ENCODE results near the gene ASF1A.

ASF1A gene

DNA sequence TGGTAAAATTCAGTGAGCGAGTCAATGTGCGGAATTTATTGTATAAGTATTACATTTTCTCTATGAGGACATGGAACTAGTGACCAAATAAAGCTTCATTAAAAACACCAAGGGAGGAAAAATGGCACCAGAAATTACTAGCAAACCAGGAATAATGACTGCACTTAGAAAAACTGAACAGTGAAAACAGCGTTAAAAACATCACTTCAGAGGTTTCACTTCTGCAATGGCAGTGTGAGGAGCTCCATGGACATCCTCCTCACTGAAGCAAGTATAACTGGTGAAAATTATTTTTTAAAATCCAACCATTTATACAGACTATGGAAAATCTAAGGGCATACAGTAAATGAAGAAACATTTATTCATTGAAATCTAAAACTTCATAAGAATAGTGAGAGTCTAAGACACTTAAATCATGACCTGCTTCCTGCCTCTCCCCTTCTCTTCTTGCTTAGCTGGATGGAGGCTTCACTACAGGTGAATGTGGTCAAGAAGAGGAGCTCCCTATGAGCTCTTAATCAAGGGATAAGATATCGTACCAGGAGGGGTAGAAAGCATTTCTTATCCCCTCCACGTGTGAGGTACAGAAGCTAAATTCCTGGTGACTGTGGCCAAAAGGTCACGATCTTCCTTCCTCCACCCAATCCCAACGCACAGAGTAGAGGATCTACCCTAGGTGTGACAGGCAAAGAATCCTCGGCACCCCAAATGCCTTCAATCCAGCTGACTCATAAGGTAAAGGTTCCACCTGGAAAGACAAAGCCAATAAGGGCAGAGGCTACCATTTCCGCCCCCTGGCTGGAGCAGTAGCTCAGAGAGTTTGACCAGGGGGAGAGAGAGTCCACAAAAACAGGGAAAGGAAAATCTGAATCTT is 12.3 kb upstream of the ASF1A start:
- in situ Hi-C loops (cut with MboI; ENCODE audit: low sequenced_read_pairs), result no loop called here

- in situ Hi-C loops (cut with MboI; ENCODE audit: low sequenced_read_pairs), result no loop called here
Observed at GRCh38 chr6:118882314-118882905, 11.5 kb upstream of the ASF1A start.

- in situ Hi-C loops (cut with MboI; ENCODE audit: low sequenced_read_pairs), result no loop called here
Observed at GRCh38 chr6:118886641-118887040, 7.3 kb upstream of the ASF1A start.

DNA sequence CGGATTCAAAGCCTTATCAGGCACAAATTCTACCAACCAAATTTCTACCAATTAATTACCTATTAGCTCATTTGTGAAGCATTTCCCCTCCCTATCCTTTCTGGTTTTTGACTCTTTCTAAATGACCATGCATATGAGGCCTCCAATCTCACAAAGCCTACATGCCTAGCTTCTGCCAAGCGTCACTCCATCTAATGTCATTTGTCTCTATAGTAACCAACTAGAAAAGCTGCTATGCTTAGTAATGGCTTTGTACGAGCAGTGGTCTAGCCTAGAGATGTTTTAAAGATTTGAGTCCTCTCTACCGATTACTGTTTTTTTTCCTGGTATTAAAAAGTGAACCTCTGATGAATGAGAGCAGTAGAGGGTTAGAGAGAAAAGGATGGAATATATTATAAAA is 4.8 kb upstream of the ASF1A start:
- in situ Hi-C loops (cut with MboI; ENCODE audit: low sequenced_read_pairs), result no loop called here

GRCh38 chr6:118890997-118891790 is 2.8 kb upstream of the ASF1A start:
- in situ Hi-C loops (cut with MboI; ENCODE audit: low sequenced_read_pairs), result no loop called here

- in situ Hi-C loops (cut with MboI; ENCODE audit: low sequenced_read_pairs), result no loop called here
Observed at GRCh38 chr6:118892355-118892991, 1.5 kb upstream of the ASF1A start.

DNA sequence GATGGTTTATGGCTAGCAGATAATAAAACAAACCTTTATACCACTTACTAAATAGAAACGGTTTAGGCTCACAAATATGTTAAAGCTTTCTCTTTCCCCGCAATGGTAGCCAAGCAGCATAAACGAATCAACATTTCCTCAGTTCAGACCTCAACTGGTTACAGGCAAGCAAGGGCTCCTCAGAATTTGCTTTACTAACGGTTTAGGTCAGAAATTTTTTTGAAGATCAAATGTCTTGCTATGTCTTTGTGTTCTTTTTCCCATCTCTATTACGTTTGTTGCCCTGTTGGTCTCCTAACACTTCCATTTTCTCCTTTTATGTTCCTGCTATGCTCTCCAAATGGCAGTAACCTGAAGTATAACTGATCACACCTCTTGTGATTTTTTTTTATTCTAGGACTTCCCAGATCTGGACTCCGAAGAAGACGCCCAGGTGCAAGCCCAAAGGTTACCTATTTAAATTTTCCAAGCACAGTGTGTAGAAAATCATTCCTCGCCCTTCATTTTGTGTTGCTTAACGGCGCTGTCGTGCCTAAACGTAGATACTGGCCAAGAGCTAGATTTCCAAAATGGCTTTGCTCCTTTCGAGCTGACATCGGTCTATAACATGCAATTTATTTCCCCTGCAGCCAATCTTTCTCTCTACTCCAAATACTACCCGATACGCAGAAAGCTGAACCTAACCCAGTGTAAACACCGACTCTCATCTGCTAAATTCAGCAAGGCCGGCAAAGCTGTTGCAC is 717 bp upstream of the ASF1A start:
- in situ Hi-C loops (cut with MboI; ENCODE audit: low sequenced_read_pairs), result no loop called here

GRCh38 chr6:118894425-118895260 is 691 bp downstream of the ASF1A start:
- in situ Hi-C loops (cut with MboI; ENCODE audit: low sequenced_read_pairs), result no loop called here

- in situ Hi-C loops (cut with MboI; ENCODE audit: low sequenced_read_pairs), result no loop called here
Observed at GRCh38 chr6:118895261-118895560, 1.3 kb downstream of the ASF1A start.

DNA sequence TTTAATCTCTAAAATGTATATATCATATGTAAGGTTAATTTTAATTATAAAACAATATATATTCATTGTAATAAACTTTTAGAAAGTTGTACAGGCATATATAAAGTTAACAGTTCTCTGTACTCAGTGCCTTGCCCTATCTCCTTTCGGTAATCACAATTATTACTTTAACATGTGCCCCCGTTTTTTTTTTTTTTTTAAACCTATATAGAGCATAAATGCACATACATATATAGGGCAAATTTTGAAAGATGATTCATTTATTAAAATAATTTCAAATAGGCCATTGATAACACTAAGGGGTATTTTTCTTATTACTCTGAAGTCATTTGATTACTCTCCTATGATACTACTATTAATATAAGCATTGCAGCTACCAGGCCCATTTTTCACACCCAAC is 1.9 kb downstream of the ASF1A start:
- in situ Hi-C loops (cut with MboI; ENCODE audit: low sequenced_read_pairs), result no loop called here

DNA sequence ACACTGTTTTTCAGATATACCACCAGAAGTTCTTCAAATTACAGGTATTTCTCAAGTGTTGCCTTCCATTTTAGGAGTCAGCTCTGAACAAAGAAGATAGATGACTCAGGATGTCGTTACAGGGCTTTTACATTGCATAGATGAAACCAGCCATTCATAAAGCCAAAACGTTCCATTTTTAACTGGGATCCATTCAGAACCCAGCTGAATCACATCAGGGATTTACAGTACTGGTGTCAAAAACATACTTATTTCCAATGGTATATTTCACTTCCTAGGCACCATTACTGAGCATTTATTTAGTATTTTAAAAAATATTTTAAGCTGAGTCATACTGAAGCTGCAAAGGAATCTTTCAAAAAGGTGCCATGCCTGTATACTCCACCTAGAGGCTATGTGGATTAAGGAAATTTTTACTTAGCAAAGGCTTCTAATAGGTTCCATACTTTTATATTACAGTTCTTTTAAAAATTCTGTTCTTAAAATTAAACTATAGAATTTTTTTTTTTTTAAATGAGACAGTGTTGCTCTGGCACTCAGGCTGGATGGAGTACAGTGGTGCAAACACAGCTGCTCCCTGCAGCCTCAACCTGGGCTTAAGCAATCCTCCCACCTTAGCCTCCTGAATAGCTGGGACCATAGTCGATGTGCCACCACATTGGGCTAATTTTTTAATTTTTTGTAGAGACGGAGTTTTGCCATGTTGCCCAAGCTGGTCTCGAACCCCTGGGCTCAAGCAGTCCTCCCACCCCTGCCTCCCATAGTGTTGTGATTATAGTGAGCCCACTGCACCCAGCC is 2.6 kb downstream of the ASF1A start:
- in situ Hi-C loops (cut with MboI; ENCODE audit: low sequenced_read_pairs), result no loop called here

DNA sequence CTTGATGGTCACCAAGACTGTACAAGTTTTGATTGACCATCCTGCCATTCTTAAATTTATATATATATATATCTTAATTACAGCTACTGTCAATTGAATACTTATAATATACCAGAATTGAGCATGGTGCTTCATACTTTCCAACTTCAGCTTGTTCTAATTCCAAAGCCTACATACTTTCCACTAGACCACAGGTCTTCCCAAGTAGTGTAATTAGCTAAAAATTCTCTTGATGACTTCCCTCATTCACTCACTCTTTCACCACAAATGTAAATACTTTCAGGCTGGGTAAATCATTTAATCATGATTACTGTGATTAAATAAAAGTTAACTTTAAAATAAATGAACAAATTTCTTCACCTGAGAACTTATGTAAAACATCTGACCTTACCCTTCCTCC is 3.4 kb downstream of the ASF1A start:
- in situ Hi-C loops (cut with MboI; ENCODE audit: low sequenced_read_pairs), result no loop called here

DNA sequence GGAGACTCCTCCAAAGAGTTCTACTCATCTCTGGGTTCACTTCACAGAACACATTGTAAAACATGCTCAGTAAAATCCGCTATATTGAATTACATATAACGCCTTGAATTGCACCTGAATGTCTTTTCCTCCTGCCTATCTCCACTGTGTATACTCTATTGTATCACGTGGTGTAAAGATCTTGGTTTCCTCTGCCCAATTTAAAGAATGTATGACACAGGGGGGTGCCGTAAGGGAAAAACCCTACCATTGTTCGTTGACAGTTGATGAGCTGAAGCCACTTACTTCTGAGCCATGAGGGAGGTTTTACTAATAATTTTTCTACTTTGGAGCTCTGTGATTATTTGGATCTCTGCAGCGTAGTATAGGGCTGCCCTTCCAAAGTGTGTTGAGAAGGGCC is 6.0 kb downstream of the ASF1A start:
- in situ Hi-C loops (cut with MboI; ENCODE audit: low sequenced_read_pairs), result no loop called here

- in situ Hi-C loops (cut with MboI; ENCODE audit: low sequenced_read_pairs), result no loop called here
Observed at GRCh38 chr6:118902726-118903125, 8.8 kb downstream of the ASF1A start.

DNA sequence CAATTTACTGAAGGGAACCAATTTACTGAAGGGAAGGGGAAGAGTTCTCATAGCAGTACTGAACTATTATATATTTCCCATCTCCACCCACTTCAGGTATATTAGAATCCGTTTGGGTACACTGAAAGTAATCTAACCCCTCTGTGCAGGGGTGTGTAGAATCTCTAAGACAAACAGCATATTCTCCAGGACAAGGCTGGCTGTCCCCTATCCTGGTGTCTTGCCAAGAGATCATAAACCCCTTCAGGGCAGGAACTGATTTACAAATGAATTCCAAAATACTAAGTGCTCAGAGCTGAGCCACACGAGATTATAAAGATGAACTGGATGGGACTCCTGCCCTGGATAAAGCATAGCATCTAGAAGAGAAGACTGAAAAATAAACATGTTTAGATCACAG is 9.2 kb downstream of the ASF1A start:
- in situ Hi-C loops (cut with MboI; ENCODE audit: low sequenced_read_pairs), result no loop called here

- in situ Hi-C loops (cut with MboI; ENCODE audit: low sequenced_read_pairs), result no loop called here
Observed at GRCh38 chr6:118903691-118904090, 9.7 kb downstream of the ASF1A start.

- in situ Hi-C loops (cut with MboI; ENCODE audit: low sequenced_read_pairs), result no loop called here
Observed at GRCh38 chr6:118905084-118905483, 11.1 kb downstream of the ASF1A start.

DNA sequence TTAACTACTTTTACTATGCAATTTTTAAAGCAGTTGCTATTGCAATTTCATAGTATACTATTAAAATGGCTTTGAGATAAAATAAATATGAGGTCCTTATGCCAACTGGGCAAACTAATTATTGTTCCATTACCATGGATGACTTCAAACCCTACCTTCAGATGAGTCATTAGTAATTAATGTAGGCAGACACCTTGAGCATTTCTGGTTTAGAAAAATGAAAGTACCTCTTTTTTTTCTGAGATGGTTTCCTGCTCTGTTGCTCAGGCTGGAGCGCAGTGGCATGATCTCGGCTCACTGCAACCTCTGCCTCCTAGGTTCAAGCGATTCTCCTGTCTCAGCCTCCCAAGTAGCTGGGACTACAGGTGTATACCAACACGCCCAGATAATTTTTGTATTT is 11.9 kb downstream of the ASF1A start:
- in situ Hi-C loops (cut with MboI; ENCODE audit: low sequenced_read_pairs), result no loop called here

DNA sequence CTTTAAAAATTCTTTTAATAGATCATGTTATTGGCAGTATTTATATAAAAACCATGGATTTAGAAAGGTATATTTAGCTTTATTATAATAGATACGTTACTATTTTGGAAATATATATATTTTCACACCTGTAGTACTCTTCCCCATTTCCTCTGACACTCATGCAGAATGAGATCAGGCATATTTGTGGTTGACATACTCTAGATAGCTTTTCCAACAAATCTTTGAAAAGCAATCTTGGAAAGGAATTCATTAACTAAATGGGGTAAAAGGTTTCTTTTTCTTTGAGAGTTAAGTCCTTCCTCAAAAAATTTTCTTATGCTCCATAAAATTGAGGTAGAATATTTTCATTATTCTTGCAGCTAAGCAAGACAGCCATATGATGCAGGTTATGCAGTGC is 14.5 kb downstream of the ASF1A start:
- in situ Hi-C loops (cut with MboI; ENCODE audit: low sequenced_read_pairs), result no loop called here

All from HL-60/S4 treated with phorbol 12-myristate 13-acetate at 8.2 ng/mL for 4 days and 3 days (cell line).